Naive thymus-derived CD4-positive, alpha-beta T cell (primary cell): ENCODE measurements around the gene HSDL1. TPM values are rescaled to one million over a fixed set of nuclear protein-coding genes. Genes with fewer than 3 reads are reported as not detected.

Experiments used
- ATAC-seq: fragments of 150-1000 bp; cut with Tn5 transposase; 2 replicates; pipeline ENCODE4 v1.10.0; 2021; ENCODE audit warnings: mild to moderate bottlenecking, moderate library complexity
- CTCF ChIA-PET: fragments of 350-600 bp; sonication (Branson Sonifier 250); formaldehyde crosslinking; loops from one replicate; lab custom pipeline; 2021; ENCODE audit warnings: antibody characterized with exemption; lab: Charles Lee
- POLR2A ChIA-PET: fragments of 350-600 bp; sonication (Branson Sonifier 250); formaldehyde crosslinking; loops from one replicate; lab custom pipeline; 2021; ENCODE audit warnings: antibody characterized with exemption, inconsistent platforms; lab: Charles Lee
- DNase-seq, 9 donors: peaks; one replicate each; pipeline versions ENCODE4 v3.0.0 to v3.0.0-alpha.2; 2020 to 2022; ENCODE audit warnings: mixed read lengths in 1 of 9
- H3K27ac ChIP-seq: one replicate; pipeline ENCODE4 v1.7.0; 2013; ENCODE audit warnings: mild to moderate bottlenecking, low read depth, low read length, moderate library complexity
- H3K27me3 ChIP-seq, 2 donors: one replicate each; pipeline ENCODE4 v1.7.0; 2013; ENCODE audit warnings: low read length in 2 of 2, mild to moderate bottlenecking in 2 of 2, moderate library complexity in 2 of 2; ENCODE audit not compliant: control insufficient read depth in 2 of 2, insufficient read depth in 2 of 2
- H3K36me3 ChIP-seq, 3 experiments: 1 replicate in 2 of 3; 2 replicates in 1 of 3; pipeline ENCODE4 v1.7.0; 2013; ENCODE audit warnings: low read length in 3 of 3, mild to moderate bottlenecking in 3 of 3, moderate library complexity in 1 of 3; ENCODE audit not compliant: insufficient read depth in 3 of 3, control insufficient read depth in 2 of 3
- H3K4me1 ChIP-seq, 2 donors: one replicate each; pipeline ENCODE4 v1.7.0; 2013; ENCODE audit warnings: low read length in 2 of 2, mild to moderate bottlenecking in 2 of 2, moderate library complexity in 1 of 2; ENCODE audit not compliant: control insufficient read depth in 2 of 2, insufficient read depth in 2 of 2
- H3K4me3 ChIP-seq: 2 replicates; pipeline ENCODE4 v1.7.0; 2013; ENCODE audit warnings: mild to moderate bottlenecking, low read length
- H3K9me3 ChIP-seq, 3 experiments: 1 replicate in 2 of 3; 2 replicates in 1 of 3; pipeline ENCODE4 v1.7.0; 2013; ENCODE audit warnings: low read length in 3 of 3; ENCODE audit not compliant: control insufficient read depth in 2 of 3
- H3K27ac Mint-ChIP-seq, 9 donors: one replicate each; pipeline ENCODE4 v1.8.0; 2020 to 2022; ENCODE audit warnings: mixed read lengths in 9 of 9, mild to moderate bottlenecking in 8 of 9, moderate library complexity in 5 of 9, inconsistent platforms in 2 of 9
- H3K27me3 Mint-ChIP-seq, 5 donors: one replicate each; pipeline ENCODE4 v1.8.0; 2021 to 2022; ENCODE audit warnings: mixed read lengths in 5 of 5, mild to moderate bottlenecking in 1 of 5
- H3K36me3 Mint-ChIP-seq, 5 donors: one replicate each; pipeline ENCODE4 v1.8.0; 2020 to 2022; ENCODE audit warnings: mixed read lengths in 5 of 5, mild to moderate bottlenecking in 3 of 5, inconsistent platforms in 1 of 5
- H3K4me1 Mint-ChIP-seq, 7 donors: one replicate each; pipeline ENCODE4 v1.8.0; 2020 to 2022; ENCODE audit warnings: mixed read lengths in 7 of 7, mild to moderate bottlenecking in 3 of 7, inconsistent platforms in 1 of 7
- H3K4me3 Mint-ChIP-seq, 10 donors: one replicate each; pipeline ENCODE4 v1.8.0; 2020 to 2022; ENCODE audit warnings: mild to moderate bottlenecking in 10 of 10, mixed read lengths in 10 of 10, moderate library complexity in 6 of 10, inconsistent platforms in 2 of 10
- H3K9me3 Mint-ChIP-seq, 11 donors: one replicate each; pipeline ENCODE4 v1.8.0; 2020 to 2022; ENCODE audit warnings: mixed read lengths in 11 of 11, mild to moderate bottlenecking in 4 of 11, inconsistent platforms in 1 of 11, moderate library complexity in 1 of 11
- intact Hi-C, 2 donors: fragments of 100-400 bp; cut with micrococcal nuclease; formaldehyde crosslinking; loops; one replicate each; pipeline ENCODE4 v1.15.1; 2023
- polyA plus RNA-seq, 2 donors: library from polyadenylated mRNA; unstranded; fragments of 300-500 nt; fragmentation: Illumina TruSeq; gene quantifications; one replicate each; pipeline ENCODE4 v1.2.3, GENCODE V29; 2021
- total RNA-seq, 6 experiments: library from RNA in 5 of 6; stranded (reverse) in 5 of 6; gene quantifications; 1 replicate in 5 of 6; 2 replicates in 1 of 6; pipeline ENCODE4 v1.2.3 and lab custom pipeline; 2021 to 2026

Gene HSDL1
- total and polyA plus RNA-seq, 7 experiments from 2014 or later, result 10.1 to 26.6 (median 13.6) TPM

GRCh38 chr16:84104231-84104630 is 40.7 kb downstream of the HSDL1 start:
- no peak for ATAC-seq
- H3K9me3 Mint-ChIP-seq, result no peaks in the 10 kb centered on the region
- no peak for DNase-seq
- Histone ChIP-seq H3K27ac (no peak overlapping the region), H3K4me1 (peaks cover 0 to 4% of the 10 kb centered on the region in 2 donors), H3K9me3 (no peaks in the 10 kb centered on the region), H3K27me3 (no peaks in the 10 kb centered on the region), H3K4me3 (no peak overlapping the region), H3K36me3 (peaks cover 3 to 34% (median 8%) of the 10 kb centered on the region in 3 experiments)
- H3K36me3 Mint-ChIP-seq, result peaks cover 0 to 32% (median 8%) of the 10 kb centered on the region in 5 donors
- H3K4me1 Mint-ChIP-seq, result peaks cover 24 to 76% (median 67%) of the 10 kb centered on the region in 7 donors
- ChIA-PET CTCF (no interaction called here), POLR2A (interaction anchor here (1.8 to 1.9 kb wide), 2 partner anchors 12 kb away, joined by 5 to 6 read pairs; partner anchors contain the start of gene MBTPS1)
- H3K27me3 Mint-ChIP-seq, result no peaks in the 10 kb centered on the region
- intact Hi-C loops, result no loop called here
- no peak overlapping the region for H3K4me3 Mint-ChIP-seq
- H3K27ac Mint-ChIP-seq, result peak overlapping the region in 2 of 9 donors; percentile 6 to 25

GRCh38 chr16:84103678-84104077 is 41.3 kb downstream of the HSDL1 start:
- H3K27ac ChIP-seq, result no peak overlapping the region
- Mint-ChIP-seq H3K9me3 (no peaks in the 10 kb centered on the region), H3K27ac (peak overlapping the region in 3 of 9 donors; percentile 4 to 34 (median 20)), H3K36me3 (peaks cover 0 to 32% (median 10%) of the 10 kb centered on the region in 5 donors), H3K27me3 (no peaks in the 10 kb centered on the region), H3K4me3 (no peak overlapping the region), H3K4me1 (peaks cover 30 to 76% (median 66%) of the 10 kb centered on the region in 7 donors)
- intact Hi-C loops, result no loop called here
- H3K4me3 ChIP-seq, result no peak overlapping the region
- POLR2A ChIA-PET, result interaction anchor here (1.8 kb wide), 1 partner anchor 13 kb away, joined by 5 read pairs; the partner anchor contains the start of gene MBTPS1
- no peak for ATAC-seq
- CTCF ChIA-PET, result no interaction called here
- peaks cover 0 to 4% of the 10 kb centered on the region in 2 donors for H3K4me1 ChIP-seq
- H3K9me3 ChIP-seq, result no peaks in the 10 kb centered on the region
- H3K36me3 ChIP-seq, result peaks cover 6 to 35% (median 7%) of the 10 kb centered on the region in 3 experiments
- DNase-seq, result no peak
- no peaks in the 10 kb centered on the region for H3K27me3 ChIP-seq

GRCh38 chr16:84098939-84099338 is 46.0 kb downstream of the HSDL1 start:
- ChIA-PET CTCF (interaction anchor here (0.6 kb wide), 1 partner anchor 10 kb away, joined by 4 read pairs; no protein-coding TSS in a partner anchor), POLR2A (interaction anchor here (0.7 to 1.1 kb wide), 2 partner anchors 12 to 77 kb away, joined by 3 read pairs; no protein-coding TSS in a partner anchor)
- Histone ChIP-seq H3K27ac (no peak overlapping the region), H3K9me3 (no peaks in the 10 kb centered on the region), H3K4me3 (no peak overlapping the region), H3K36me3 (peaks cover 13 to 59% (median 13%) of the 10 kb centered on the region in 3 experiments), H3K27me3 (no peaks in the 10 kb centered on the region), H3K4me1 (peaks cover 0 to 4% of the 10 kb centered on the region in 2 donors)
- intact Hi-C loops, result no loop called here
- H3K36me3 Mint-ChIP-seq, result peaks cover 0 to 45% (median 23%) of the 10 kb centered on the region in 5 donors
- no peaks in the 10 kb centered on the region for H3K27me3 Mint-ChIP-seq
- H3K9me3 Mint-ChIP-seq, result no peaks in the 10 kb centered on the region
- H3K4me3 Mint-ChIP-seq, result no peak overlapping the region
- H3K4me1 Mint-ChIP-seq, result peaks cover 18 to 38% (median 28%) of the 10 kb centered on the region in 7 donors
- no peak for ATAC-seq
- no peak for DNase-seq
- H3K27ac Mint-ChIP-seq, result peak overlapping the region in 1 of 9 donors; percentile 54

GRCh38 chr16:84096447-84097005 is 48.5 kb downstream of the HSDL1 start:
- Mint-ChIP-seq H3K27ac (no peak overlapping the region), H3K9me3 (no peaks in the 10 kb centered on the region), H3K4me1 (peaks cover 0 to 18% (median 14%) of the 10 kb centered on the region in 7 donors), H3K27me3 (no peaks in the 10 kb centered on the region), H3K36me3 (peaks cover 7 to 56% (median 29%) of the 10 kb centered on the region in 5 donors), H3K4me3 (no peak overlapping the region)
- no peak for DNase-seq
- H3K9me3 ChIP-seq, result no peaks in the 10 kb centered on the region
- POLR2A ChIA-PET, result no interaction called here
- peaks cover 25 to 78% (median 37%) of the 10 kb centered on the region in 3 experiments for H3K36me3 ChIP-seq
- no peak overlapping the region for H3K4me3 ChIP-seq
- intact Hi-C loops, result no loop called here
- H3K27me3 ChIP-seq, result no peaks in the 10 kb centered on the region
- no peak for ATAC-seq
- no peaks in the 10 kb centered on the region for H3K4me1 ChIP-seq
- CTCF ChIA-PET, result interaction anchor here (0.6 kb wide), 1 partner anchor 54 kb away, joined by 3 read pairs; no protein-coding TSS in a partner anchor
- no peak overlapping the region for H3K27ac ChIP-seq

GRCh38 chr16:84095466-84095865 is 49.5 kb downstream of the HSDL1 start:
- no peaks in the 10 kb centered on the region for H3K9me3 ChIP-seq
- H3K36me3 Mint-ChIP-seq, result peaks cover 7 to 62% (median 31%) of the 10 kb centered on the region in 5 donors
- no peak overlapping the region for H3K4me3 ChIP-seq
- DNase-seq (no peak), ATAC-seq (no peak)
- no peaks in the 10 kb centered on the region for H3K9me3 Mint-ChIP-seq
- intact Hi-C loops, result no loop called here
- POLR2A ChIA-PET, result no interaction called here
- no peak overlapping the region for H3K4me3 Mint-ChIP-seq
- H3K27ac ChIP-seq, result no peak overlapping the region
- no peak overlapping the region for H3K27ac Mint-ChIP-seq
- H3K36me3 ChIP-seq, result peaks cover 25 to 85% (median 47%) of the 10 kb centered on the region in 3 experiments
- no peaks in the 10 kb centered on the region for H3K27me3 ChIP-seq
- peaks cover 0 to 22% (median 14%) of the 10 kb centered on the region in 7 donors for H3K4me1 Mint-ChIP-seq
- no peaks in the 10 kb centered on the region for H3K4me1 ChIP-seq
- H3K27me3 Mint-ChIP-seq, result no peaks in the 10 kb centered on the region
- CTCF ChIA-PET, result no interaction called here

GRCh38 chr16:84093879-84094270 is 51.1 kb downstream of the HSDL1 start:
- no peak for DNase-seq
- no peaks in the 10 kb centered on the region for H3K9me3 Mint-ChIP-seq
- intact Hi-C loops, result no loop called here

More at GRCh38 chr16:84093879-84094270, 51.1 kb downstream of the HSDL1 start:
- ATAC-seq, result no peak
- no peaks in the 10 kb centered on the region for H3K9me3 ChIP-seq
- Mint-ChIP-seq H3K36me3 (peaks cover 14 to 65% (median 40%) of the 10 kb centered on the region in 5 donors), H3K27ac (peak overlapping the region in 2 of 9 donors; percentile 8 to 26), H3K4me3 (no peak overlapping the region), H3K4me1 (peaks cover 6 to 24% (median 16%) of the 10 kb centered on the region in 7 donors), H3K27me3 (no peaks in the 10 kb centered on the region)
- H3K27ac ChIP-seq, result no peak overlapping the region
- H3K4me3 ChIP-seq, result no peak overlapping the region
- ChIA-PET CTCF (no interaction called here), POLR2A (no interaction called here)
- H3K27me3 ChIP-seq, result no peaks in the 10 kb centered on the region
- peaks cover 0 to 5% of the 10 kb centered on the region in 2 donors for H3K4me1 ChIP-seq
- H3K36me3 ChIP-seq, result peaks cover 29 to 89% (median 58%) of the 10 kb centered on the region in 3 experiments
